Measurements from ENCODE around the gene ZNF503. TPM values are rescaled to one million over a fixed set of nuclear protein-coding genes. Genes with fewer than 3 reads are reported as not detected.

The ZNF503 gene
- total and polyA plus RNA-seq, 10 of the 15 experiments (the other 5 are each of a cell fraction or from before 2014, with no cell fraction given): 0.05 to 1.1 (median 0.11) TPM; not detected in 1

GRCh38 chr10:75402486-75403143 is 1.1 kb upstream of the ZNF503 start:
- H3K79me2 ChIP-seq (ENCODE audit: control insufficient read depth, insufficient read depth, low read length): no peaks in the 10 kb centered on the region
- H2AFZ ChIP-seq (ENCODE audit: control insufficient read depth, low read depth, low read length): peak overlapping the region; percentile 13; the same call in 1 of the 2 replicates
- peak overlapping the region; percentile 82 for H3K4me2 ChIP-seq (ENCODE audit: control insufficient read depth, insufficient read depth)
- no peak overlapping the region for H3K9ac ChIP-seq (ENCODE audit: control insufficient read depth, insufficient read depth, low read length)
- no peaks in the 10 kb centered on the region; the same call in 2 of the 3 replicates for H3K9me3 ChIP-seq (replicated peaks; ENCODE audit: control insufficient read depth, insufficient read depth, low read length)
- no peak for DNase-seq (ENCODE audit: low read depth, low spot score)
- H4K20me1 ChIP-seq (ENCODE audit: control insufficient read depth, insufficient read depth): no peaks in the 10 kb centered on the region
- intact Hi-C loops (cut with micrococcal nuclease; ENCODE audit: unreplicated experiment): loop anchor here (5.0 to 10.0 kb wide), 4 partner anchors 140 to 902 kb away; no protein-coding TSS in a partner anchor
- RAD21 ChIA-PET (ENCODE audit: unreplicated experiment): interaction anchor here (0.6 to 3.9 kb wide), 28 partner anchors 7 to 901 kb away, joined by 3 to 38 read pairs (median 5); no protein-coding TSS in a partner anchor
- peak; percentile 40 for ATAC-seq
- POLR2A ChIA-PET: interaction anchor here (0.6 to 1.1 kb wide), 9 partner anchors 27 to 684 kb away, joined by 3 to 6 read pairs (median 3); no protein-coding TSS in a partner anchor
- no peaks in the 10 kb centered on the region; the same call in 1 of the 2 replicates for H3K4me1 ChIP-seq (ENCODE audit: control insufficient read depth, insufficient read depth, low read length)
- H3K27ac ChIP-seq (ENCODE audit: control insufficient read depth, insufficient read depth): no peak overlapping the region
- H3K4me3 ChIP-seq: peak overlapping the region; percentile 55; the same call in 1 of the 2 replicates
- FAIRE-seq: no peak
- SMC1A ChIA-PET (ENCODE audit: uncharacterized antibody, unreplicated experiment): interaction anchor here (0.6 to 4.3 kb wide), 20 partner anchors 14 to 910 kb away, joined by 3 to 19 read pairs (median 4); partner anchors contain the start of gene LRMDA
- BruUV-seq (replicated peaks): no TSS peak
- peaks cover 8 to 10% of the 10 kb centered on the region in 2 experiments for H3K27me3 ChIP-seq (replicated peaks in 1 of 2; ENCODE audit: control insufficient read depth in 2 of 2, insufficient read depth in 2 of 2, low read length in 1 of 2)
- WGBS (ENCODE audit: insufficient coverage, insufficient replicate concordance, low lambda C conversion rate, missing lambda C conversion rate): 11% methylated on average over 36 of the region's 42 CpGs
- CTCF ChIA-PET: interaction anchor here (1.1 to 5.7 kb wide), 12 partner anchors 11 to 902 kb away, joined by 3 to 38 read pairs (median 4); partner anchors contain the start of gene LRMDA
- H3K36me3 ChIP-seq (ENCODE audit: control insufficient read depth in 2 of 2, insufficient read depth in 2 of 2, low read length in 1 of 2): no peaks in the 10 kb centered on the region
- in situ Hi-C loops (cut with MboI): no loop called here
- TF ChIP-seq, protein P1, sequence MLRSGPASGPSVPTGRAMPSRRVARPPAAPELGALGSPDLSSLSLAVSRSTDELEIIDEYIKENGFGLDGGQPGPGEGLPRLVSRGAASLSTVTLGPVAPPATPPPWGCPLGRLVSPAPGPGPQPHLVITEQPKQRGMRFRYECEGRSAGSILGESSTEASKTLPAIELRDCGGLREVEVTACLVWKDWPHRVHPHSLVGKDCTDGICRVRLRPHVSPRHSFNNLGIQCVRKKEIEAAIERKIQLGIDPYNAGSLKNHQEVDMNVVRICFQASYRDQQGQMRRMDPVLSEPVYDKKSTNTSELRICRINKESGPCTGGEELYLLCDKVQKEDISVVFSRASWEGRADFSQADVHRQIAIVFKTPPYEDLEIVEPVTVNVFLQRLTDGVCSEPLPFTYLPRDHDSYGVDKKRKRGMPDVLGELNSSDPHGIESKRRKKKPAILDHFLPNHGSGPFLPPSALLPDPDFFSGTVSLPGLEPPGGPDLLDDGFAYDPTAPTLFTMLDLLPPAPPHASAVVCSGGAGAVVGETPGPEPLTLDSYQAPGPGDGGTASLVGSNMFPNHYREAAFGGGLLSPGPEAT (IDR thresholded peaks at IDR 0.05; ENCODE audit: low read depth): no peak
- peak; percentile 75 for TF ChIP-seq PBX3 (IDR thresholded peaks at IDR 0.05; ENCODE audit: insufficient replicate concordance, low read depth, low read length)
- TF ChIP-seq FOS (IDR thresholded peaks at IDR 0.05; ENCODE audit: borderline replicate concordance, extremely low read depth, insufficient read length): no peak
- peak; percentile 34; the same call in 1 of the 2 replicates for TF ChIP-seq NBN (IDR thresholded peaks at IDR 0.05)
- peak; percentile 31; the same call in 1 of the 2 replicates for TF ChIP-seq ATF7 (IDR thresholded peaks at IDR 0.05; ENCODE audit: low read depth)
- TF ChIP-seq NR2F1 (conservative IDR thresholded peaks at IDR 0.05): peak; percentile 83
- no peak for TF ChIP-seq CBX3 (IDR thresholded peaks at IDR 0.05; ENCODE audit: borderline replicate concordance, low read depth)
- peak; percentile 81 for TF ChIP-seq PKNOX1 (IDR thresholded peaks at IDR 0.05)
- no peak for TF ChIP-seq SMAD5 (IDR thresholded peaks at IDR 0.05; ENCODE audit: low read depth)
- TF ChIP-seq IKZF2 (IDR thresholded peaks at IDR 0.05): peak; percentile 39 to 51; a peak in 2 of 4 replicates
- TF ChIP-seq, protein P2, sequence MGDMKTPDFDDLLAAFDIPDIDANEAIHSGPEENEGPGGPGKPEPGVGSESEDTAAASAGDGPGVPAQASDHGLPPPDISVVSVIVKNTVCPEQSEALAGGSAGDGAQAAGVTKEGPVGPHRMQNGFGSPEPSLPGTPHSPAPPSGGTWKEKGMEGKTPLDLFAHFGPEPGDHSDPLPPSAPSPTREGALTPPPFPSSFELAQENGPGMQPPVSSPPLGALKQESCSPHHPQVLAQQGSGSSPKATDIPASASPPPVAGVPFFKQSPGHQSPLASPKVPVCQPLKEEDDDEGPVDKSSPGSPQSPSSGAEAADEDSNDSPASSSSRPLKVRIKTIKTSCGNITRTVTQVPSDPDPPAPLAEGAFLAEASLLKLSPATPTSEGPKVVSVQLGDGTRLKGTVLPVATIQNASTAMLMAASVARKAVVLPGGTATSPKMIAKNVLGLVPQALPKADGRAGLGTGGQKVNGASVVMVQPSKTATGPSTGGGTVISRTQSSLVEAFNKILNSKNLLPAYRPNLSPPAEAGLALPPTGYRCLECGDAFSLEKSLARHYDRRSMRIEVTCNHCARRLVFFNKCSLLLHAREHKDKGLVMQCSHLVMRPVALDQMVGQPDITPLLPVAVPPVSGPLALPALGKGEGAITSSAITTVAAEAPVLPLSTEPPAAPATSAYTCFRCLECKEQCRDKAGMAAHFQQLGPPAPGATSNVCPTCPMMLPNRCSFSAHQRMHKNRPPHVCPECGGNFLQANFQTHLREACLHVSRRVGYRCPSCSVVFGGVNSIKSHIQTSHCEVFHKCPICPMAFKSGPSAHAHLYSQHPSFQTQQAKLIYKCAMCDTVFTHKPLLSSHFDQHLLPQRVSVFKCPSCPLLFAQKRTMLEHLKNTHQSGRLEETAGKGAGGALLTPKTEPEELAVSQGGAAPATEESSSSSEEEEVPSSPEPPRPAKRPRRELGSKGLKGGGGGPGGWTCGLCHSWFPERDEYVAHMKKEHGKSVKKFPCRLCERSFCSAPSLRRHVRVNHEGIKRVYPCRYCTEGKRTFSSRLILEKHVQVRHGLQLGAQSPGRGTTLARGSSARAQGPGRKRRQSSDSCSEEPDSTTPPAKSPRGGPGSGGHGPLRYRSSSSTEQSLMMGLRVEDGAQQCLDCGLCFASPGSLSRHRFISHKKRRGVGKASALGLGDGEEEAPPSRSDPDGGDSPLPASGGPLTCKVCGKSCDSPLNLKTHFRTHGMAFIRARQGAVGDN (IDR thresholded peaks at IDR 0.05): 0 out of 2 replicates have a peak, but pooled peaks have one; percentile 39
- peak; percentile 10; the same call in 1 of the 2 replicates for TF ChIP-seq MTA2 (IDR thresholded peaks at IDR 0.05; ENCODE audit: low read depth)
- TF ChIP-seq CHD2 (IDR thresholded peaks at IDR 0.05; ENCODE audit: borderline replicate concordance, low read depth, low read length): 0 out of 2 replicates have a peak, but pooled peaks have one; percentile 2

Data from GM12878 (cell line).